Stimulated activated CD8-positive, alpha-beta memory T cell treated with anti-CD3 and anti-CD28 coated beads, Interleukin-15, amount 100 ng/mL, for 1 hour (primary cell): ENCODE results near the gene ANKRD13C.

Experiments used
- DNase-seq: peaks from one replicate; pipeline ENCODE4 v3.0.0-alpha.2; 2020; ENCODE audit warnings: low read depth

Gene ANKRD13C

GRCh38 chr1:70220517-70221237 is 133.8 kb downstream of the ANKRD13C start:
- no peak for DNase-seq

- DNase-seq = no peak
Measured at GRCh38 chr1:70220015-70220414, 134.5 kb downstream of the ANKRD13C start.

DNA sequence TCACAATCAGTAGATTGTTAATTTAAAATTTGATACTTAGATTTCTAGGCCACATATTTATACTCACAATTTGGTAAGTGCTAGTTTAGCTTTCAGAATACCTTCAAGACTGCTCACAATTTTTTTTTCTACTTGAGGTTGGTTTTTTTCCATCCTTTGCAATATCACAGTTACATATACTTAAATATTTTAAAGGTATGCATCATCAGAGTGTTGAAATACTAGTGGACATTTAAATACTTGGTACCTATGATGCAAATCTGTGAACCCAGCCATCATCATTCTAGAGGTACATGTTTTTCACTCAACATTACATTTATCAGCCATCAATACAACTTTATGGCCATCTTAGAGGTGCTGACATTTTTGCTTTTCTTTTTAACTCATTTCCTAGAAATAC is 143.0 kb downstream of the ANKRD13C start:
- DNase-seq = no peak

GRCh38 chr1:70210820-70211219 is 143.7 kb downstream of the ANKRD13C start:
- DNase-seq = no peak
